Stomach smooth muscle (tissue), 2 donors: ENCODE measurements around the gene LZTR1.
"Not testable (repeated sequence)": the region's sequence is repeated elsewhere in the genome, so short reads cannot be mapped to it uniquely, and the experiment has no call there.

ENCODE experiments used
- H3K27ac ChIP-seq: one replicate; pipeline ENCODE4 v1.7.0; 2013; ENCODE audit warnings: mild to moderate bottlenecking, low read length, inconsistent platforms
- H3K27me3 ChIP-seq, 2 donors: one replicate each; pipeline ENCODE4 v1.7.0; 2013; ENCODE audit warnings: low read length in 2 of 2; ENCODE audit not compliant: insufficient read depth in 2 of 2, control insufficient read depth in 1 of 2
- H3K36me3 ChIP-seq, 2 donors: one replicate each; pipeline ENCODE4 v1.7.0; 2013; ENCODE audit warnings: low read length in 2 of 2; ENCODE audit not compliant: control insufficient read depth in 2 of 2, insufficient read depth in 2 of 2
- H3K4me1 ChIP-seq: one replicate; pipeline ENCODE4 v1.7.0; 2013; ENCODE audit warnings: low read length; ENCODE audit not compliant: control insufficient read depth, insufficient read depth
- H3K4me3 ChIP-seq, 2 donors: one replicate each; pipeline ENCODE4 v1.7.0; 2013; ENCODE audit warnings: low read length in 2 of 2
- H3K9ac ChIP-seq, 2 donors: one replicate each; pipeline ENCODE4 v1.7.0; 2013; ENCODE audit warnings: low read length in 2 of 2, mild to moderate bottlenecking in 1 of 2
- H3K9me3 ChIP-seq, 2 donors: one replicate each; pipeline ENCODE4 v1.7.0; 2013; ENCODE audit warnings: low read length in 2 of 2; ENCODE audit not compliant: control insufficient read depth in 2 of 2
- donor health status: healthy.
- donor health status: Pancreatic carcinoma.

LZTR1 gene

GRCh38 chr22:21032868-21033688 lies 51.0 kb downstream of the LZTR1 start:
- H3K36me3 ChIP-seq = no peaks in the 10 kb centered on the region
- H3K4me1 ChIP-seq = peaks cover 6% of the 10 kb centered on the region
- H3K9ac ChIP-seq = no peak overlapping the region
- peaks cover 26 to 39% of the 10 kb centered on the region in 2 donors for H3K27me3 ChIP-seq
- no peak overlapping the region for H3K27ac ChIP-seq
- H3K4me3 ChIP-seq = no peak overlapping the region
- H3K9me3 ChIP-seq = no peaks in the 10 kb centered on the region

- H3K4me1 ChIP-seq = peaks cover 6% of the 10 kb centered on the region
- no peaks in the 10 kb centered on the region for H3K9me3 ChIP-seq
- no peak overlapping the region for H3K9ac ChIP-seq
- peaks cover 24 to 36% of the 10 kb centered on the region in 2 donors for H3K27me3 ChIP-seq
- no peaks in the 10 kb centered on the region for H3K36me3 ChIP-seq
- H3K4me3 ChIP-seq = no peak overlapping the region
- no peak overlapping the region for H3K27ac ChIP-seq
These were observed 51.8 kb downstream of the LZTR1 start for GRCh38 chr22:21033895-21034294.

GRCh38 chr22:21034989-21035388 lies 52.9 kb downstream of the LZTR1 start:
- no peaks in the 10 kb centered on the region for H3K9me3 ChIP-seq
- H3K4me1 ChIP-seq = peaks cover 6% of the 10 kb centered on the region
- no peak overlapping the region for H3K9ac ChIP-seq
- H3K27me3 ChIP-seq = peaks cover 19 to 28% of the 10 kb centered on the region in 2 donors
- no peak overlapping the region for H3K4me3 ChIP-seq
- no peaks in the 10 kb centered on the region for H3K36me3 ChIP-seq
- no peak overlapping the region for H3K27ac ChIP-seq

GRCh38 chr22:21038405-21038804 lies 56.3 kb downstream of the LZTR1 start:
- H3K4me1 ChIP-seq = no peaks in the 10 kb centered on the region
- no peaks in the 10 kb centered on the region for H3K9me3 ChIP-seq
- H3K4me3 ChIP-seq = no peak overlapping the region
- H3K9ac ChIP-seq = no peak overlapping the region
- no peak overlapping the region for H3K27ac ChIP-seq
- no peaks in the 10 kb centered on the region for H3K36me3 ChIP-seq
- no peaks in the 10 kb centered on the region for H3K27me3 ChIP-seq

GRCh38 chr22:21039158-21039557 lies 57.1 kb downstream of the LZTR1 start:
- not testable (repeated sequence) for H3K27ac ChIP-seq, H3K4me3 ChIP-seq, H3K9ac ChIP-seq, H3K36me3 ChIP-seq, H3K4me1 ChIP-seq, H3K9me3 ChIP-seq, H3K27me3 ChIP-seq

- Histone ChIP-seq H3K9me3 (no peaks in the 10 kb centered on the region), H3K36me3 (no peaks in the 10 kb centered on the region), H3K9ac (no peak overlapping the region), H3K4me3 (no peak overlapping the region), H3K27ac (no peak overlapping the region), H3K27me3 (no peaks in the 10 kb centered on the region), H3K4me1 (peaks cover 17% of the 10 kb centered on the region)
These were observed 59.8 kb downstream of the LZTR1 start for GRCh38 chr22:21041937-21042336.

- H3K27ac ChIP-seq = no peak overlapping the region
- H3K4me3 ChIP-seq = no peak overlapping the region
- H3K9ac ChIP-seq = no peak overlapping the region
- H3K36me3 ChIP-seq = no peaks in the 10 kb centered on the region
- H3K9me3 ChIP-seq = no peaks in the 10 kb centered on the region
- peaks cover 17% of the 10 kb centered on the region for H3K4me1 ChIP-seq
- H3K27me3 ChIP-seq = no peaks in the 10 kb centered on the region
These were observed 61.1 kb downstream of the LZTR1 start for GRCh38 chr22:21042978-21043859.

- no peaks in the 10 kb centered on the region for H3K27me3 ChIP-seq
- peaks cover 17% of the 10 kb centered on the region for H3K4me1 ChIP-seq
- no peak overlapping the region for H3K4me3 ChIP-seq
- H3K36me3 ChIP-seq = no peaks in the 10 kb centered on the region
- no peak overlapping the region for H3K9ac ChIP-seq
- no peak overlapping the region for H3K27ac ChIP-seq
- H3K9me3 ChIP-seq = no peaks in the 10 kb centered on the region
These were observed 61.9 kb downstream of the LZTR1 start for GRCh38 chr22:21043860-21044535.

GRCh38 chr22:21044931-21045584 lies 63.0 kb downstream of the LZTR1 start:
- Histone ChIP-seq H3K36me3 (no peaks in the 10 kb centered on the region), H3K27ac (no peak overlapping the region), H3K4me3 (peak overlapping the region; percentile 80 to 84), H3K4me1 (peaks cover 17% of the 10 kb centered on the region), H3K9ac (peak overlapping the region; percentile 29 to 35), H3K27me3 (no peaks in the 10 kb centered on the region), H3K9me3 (no peaks in the 10 kb centered on the region)

- H3K9ac ChIP-seq = peak within 1 kb of the TSS; percentile 29 to 35
- no peaks in the 10 kb centered on the region for H3K36me3 ChIP-seq
- H3K27ac ChIP-seq = no peak within 1 kb of the TSS
- H3K27me3 ChIP-seq = no peaks in the 10 kb centered on the region
- peak within 1 kb of the TSS; percentile 80 to 84 for H3K4me3 ChIP-seq
- peaks cover 17% of the 10 kb centered on the region for H3K4me1 ChIP-seq
- H3K9me3 ChIP-seq = no peaks in the 10 kb centered on the region
These were observed 63.6 kb downstream of the LZTR1 start, which contains the start of gene LRRC74B for GRCh38 chr22:21045585-21046294. TSS of gene LRRC74B (plus strand) at chr22:21045946. CDS start at chr22:21045987, 41 bp downstream.
